ENCODE data around the gene MBTPS1.

The MBTPS1 gene

GRCh38 chr16:84087466-84088151 is 29.1 kb downstream of the MBTPS1 start:
- TF ChIP-seq CTCF (IDR thresholded peaks at IDR 0.05; ENCODE audit: insufficient read depth, low read length, poor library complexity, severe bottlenecking) = no peak
- no peak for DNase-seq (ENCODE audit: extremely low read depth, insufficient read length)
- no peak overlapping the region for H3K4me3 ChIP-seq (replicated peaks; ENCODE audit: low read depth, low read length)
- H3K36me3 ChIP-seq (ENCODE audit: control insufficient read depth, insufficient read depth, low read length) = peaks cover 22% of the 10 kb centered on the region
- H3K27me3 ChIP-seq (replicated peaks; ENCODE audit: control insufficient read depth, insufficient read depth, low read length) = no peaks in the 10 kb centered on the region

DNA sequence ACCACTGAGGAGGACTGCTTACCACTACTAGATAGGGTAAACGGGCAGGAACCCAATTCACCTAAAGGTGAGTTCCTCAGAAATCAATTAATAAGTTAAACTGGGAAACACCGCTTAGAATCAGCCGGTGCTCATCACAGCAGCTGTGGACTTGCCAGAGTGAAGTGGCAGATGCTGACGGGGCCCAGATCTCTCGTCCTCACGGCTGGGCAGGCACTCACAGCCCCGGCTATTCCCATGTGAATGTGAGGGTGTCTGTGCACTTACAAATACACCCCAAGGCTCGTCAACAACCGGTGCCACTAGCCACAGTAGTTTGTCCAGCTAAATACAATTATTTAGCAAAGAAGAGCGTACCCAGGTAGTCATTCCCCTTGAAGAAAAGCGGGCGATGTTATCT is 29.7 kb downstream of the MBTPS1 start:
- H3K4me3 ChIP-seq (replicated peaks; ENCODE audit: low read depth, low read length) = no peak overlapping the region
- TF ChIP-seq CTCF (IDR thresholded peaks at IDR 0.05; ENCODE audit: insufficient read depth, low read length, poor library complexity, severe bottlenecking) = no peak
- DNase-seq (ENCODE audit: extremely low read depth, insufficient read length) = no peak
- no peaks in the 10 kb centered on the region for H3K27me3 ChIP-seq (replicated peaks; ENCODE audit: control insufficient read depth, insufficient read depth, low read length)
- H3K36me3 ChIP-seq (ENCODE audit: control insufficient read depth, insufficient read depth, low read length) = peaks cover 22% of the 10 kb centered on the region

DNA sequence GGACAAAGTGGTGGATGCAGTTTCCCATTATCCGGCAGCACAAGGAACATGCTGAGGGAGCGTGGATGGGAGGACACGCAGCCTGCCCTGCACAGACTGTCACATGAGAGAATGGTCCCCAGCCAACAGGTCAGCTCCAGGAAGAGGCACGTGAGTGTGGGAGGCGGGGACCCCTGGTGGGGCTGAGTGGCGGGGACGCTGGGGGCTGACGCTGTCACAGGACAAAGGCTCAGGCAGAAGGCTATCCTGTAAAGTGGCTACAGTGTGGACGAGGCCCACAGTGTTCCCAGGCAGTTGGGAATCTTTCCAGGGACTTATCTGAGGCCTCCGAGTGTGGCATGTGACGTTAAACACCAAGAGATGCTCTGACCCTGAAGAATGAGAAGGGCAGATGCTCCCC is 30.4 kb downstream of the MBTPS1 start:
- Histone ChIP-seq H3K4me3 (replicated peaks; ENCODE audit: low read depth, low read length) (no peak overlapping the region), H3K36me3 (ENCODE audit: control insufficient read depth, insufficient read depth, low read length) (peaks cover 26% of the 10 kb centered on the region), H3K27me3 (replicated peaks; ENCODE audit: control insufficient read depth, insufficient read depth, low read length) (no peaks in the 10 kb centered on the region)
- DNase-seq (ENCODE audit: extremely low read depth, insufficient read length) = no peak
- no peak for TF ChIP-seq CTCF (IDR thresholded peaks at IDR 0.05; ENCODE audit: insufficient read depth, low read length, poor library complexity, severe bottlenecking)

GRCh38 chr16:84085773-84086172 is 31.0 kb downstream of the MBTPS1 start:
- Histone ChIP-seq H3K4me3 (replicated peaks; ENCODE audit: low read depth, low read length) (no peak overlapping the region), H3K36me3 (ENCODE audit: control insufficient read depth, insufficient read depth, low read length) (peaks cover 25% of the 10 kb centered on the region), H3K27me3 (replicated peaks; ENCODE audit: control insufficient read depth, insufficient read depth, low read length) (no peaks in the 10 kb centered on the region)
- DNase-seq (ENCODE audit: extremely low read depth, insufficient read length) = no peak
- TF ChIP-seq CTCF (IDR thresholded peaks at IDR 0.05; ENCODE audit: insufficient read depth, low read length, poor library complexity, severe bottlenecking) = no peak

DNA sequence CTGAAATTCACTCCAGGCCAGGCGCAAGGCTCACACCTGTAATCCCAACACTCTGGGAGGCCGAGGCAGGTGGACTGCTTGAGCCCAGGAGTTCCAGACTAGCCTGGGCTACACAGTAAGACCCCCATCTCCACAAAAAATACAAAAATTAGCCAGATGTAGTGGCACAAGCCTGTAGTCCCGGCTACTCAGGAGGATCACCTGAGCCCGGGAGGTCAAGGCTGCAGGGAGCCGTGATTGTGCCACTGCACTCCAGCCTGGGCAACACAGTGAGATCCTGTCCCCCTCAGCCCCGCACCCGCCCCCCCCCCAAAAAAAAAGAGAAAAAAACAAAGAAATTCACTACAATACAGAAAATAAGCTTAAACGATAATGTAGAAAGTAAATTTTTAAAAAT is 31.5 kb downstream of the MBTPS1 start:
- Histone ChIP-seq H3K36me3 (ENCODE audit: control insufficient read depth, insufficient read depth, low read length) (peaks cover 27% of the 10 kb centered on the region), H3K4me3 (replicated peaks; ENCODE audit: low read depth, low read length) (no peak overlapping the region), H3K27me3 (replicated peaks; ENCODE audit: control insufficient read depth, insufficient read depth, low read length) (no peaks in the 10 kb centered on the region)
- DNase-seq (ENCODE audit: extremely low read depth, insufficient read length) = no peak
- no peak for TF ChIP-seq CTCF (IDR thresholded peaks at IDR 0.05; ENCODE audit: insufficient read depth, low read length, poor library complexity, severe bottlenecking)
